SK-N-SH treated with all-trans-retinoic acid at 6 μM for 48 hours (cell line): ENCODE data around the gene RAMP3.

Experiments
- ISL1 ChIP-seq: fragments of 250-450 bp; sonication (Bioruptor Pico); IDR thresholded peaks from 2 replicates; pipeline ENCODE4 v2.1.2; 2022; ENCODE audit warnings: mild to moderate bottlenecking, moderate library complexity
- PPARA ChIP-seq: fragments of 250-450 bp; sonication (Bioruptor Pico); IDR thresholded peaks from 2 replicates; pipeline ENCODE4 v1.5.0; 2020; ENCODE audit warnings: mild to moderate bottlenecking, borderline replicate concordance
- RARB ChIP-seq: fragments of 250-450 bp; sonication (Bioruptor Pico); IDR thresholded peaks from 2 replicates; pipeline ENCODE4 v1.8.0; 2021; ENCODE audit warnings: mild to moderate bottlenecking, moderate library complexity
- ZFP30 ChIP-seq: fragments of 450-650 bp; formaldehyde crosslinking; IDR thresholded peaks from 2 replicates; pipeline ENCODE4 v1.5.0; 2022; ENCODE audit warnings: mild to moderate bottlenecking, moderate library complexity
- ZNF565 ChIP-seq: fragments of 450-650 bp; formaldehyde crosslinking; conservative IDR thresholded peaks from 2 replicates; pipeline ENCODE4 v1.5.0; 2020; ENCODE audit warnings: low read depth, mild to moderate bottlenecking, moderate library complexity

GRCh38 chr7:45191396-45191795, 33.8 kb downstream of the RAMP3 start:
- no peak for TF ChIP-seq ISL1
- no peak for TF ChIP-seq RARB (CRISPR knock-in tag)
- no peak for TF ChIP-seq PPARA
- no peak for TF ChIP-seq ZNF565 (CRISPR knock-in tag)
- no peak for TF ChIP-seq ZFP30 (CRISPR knock-in tag)
